HL-60 (cell line): ENCODE data around the gene INTS12.
"Not testable (repeated sequence)": the region's sequence is repeated elsewhere in the genome, so short reads cannot be mapped to it uniquely, and the experiment has no call there.

ENCODE experiments used
- DNase-seq, 2 experiments: peaks; one replicate each; pipeline ENCODE4 v3.0.0-alpha.2; 2010 to 2020; ENCODE audit warnings: low read depth in 1 of 2, low spot score in 1 of 2
- H3K27ac ChIP-seq: fragments of 250-450 bp; sonication (Bioruptor Pico); replicated peaks from 2 replicates; pipeline ENCODE4 v1.5.1; 2020; ENCODE audit warnings: mild to moderate bottlenecking, moderate library complexity
- H3K27me3 ChIP-seq: fragments of 250-450 bp; sonication (Bioruptor Pico); 2 replicates; pipeline ENCODE4 v1.5.1; 2021; ENCODE audit warnings: mild to moderate bottlenecking, moderate library complexity; ENCODE audit not compliant: insufficient read depth, poor library complexity, severe bottlenecking
- H3K4me3 ChIP-seq: replicated peaks from 2 replicates; pipeline ENCODE4 v1.5.1; 2011; ENCODE audit warnings: mild to moderate bottlenecking, control low read depth, low read length; ENCODE audit not compliant: insufficient read depth
- GABPA ChIP-seq: IDR thresholded peaks from 2 replicates; pipeline ENCODE4 v1.6.1; 2012; ENCODE audit warnings: low read depth
- POLR2AphosphoS5 ChIP-seq: IDR thresholded peaks from 2 replicates; pipeline ENCODE4 v1.6.1; 2012; ENCODE audit warnings: low read depth
- REST ChIP-seq: IDR thresholded peaks from 2 replicates; pipeline ENCODE4 v1.6.1; 2012; ENCODE audit warnings: low read depth; ENCODE audit not compliant: insufficient replicate concordance
- SPI1 ChIP-seq: IDR thresholded peaks from 2 replicates; pipeline ENCODE4 v1.6.1; 2012; ENCODE audit warnings: low read depth, mild to moderate bottlenecking, borderline replicate concordance
- TF ChIP-seq, protein P1 (sequence below): IDR thresholded peaks from one replicate; pipeline ENCODE4 v1.5.1; 2011; ENCODE audit warnings: low read length, control low read depth, inconsistent platforms; ENCODE audit not compliant: insufficient read depth

Gene INTS12

DNA sequence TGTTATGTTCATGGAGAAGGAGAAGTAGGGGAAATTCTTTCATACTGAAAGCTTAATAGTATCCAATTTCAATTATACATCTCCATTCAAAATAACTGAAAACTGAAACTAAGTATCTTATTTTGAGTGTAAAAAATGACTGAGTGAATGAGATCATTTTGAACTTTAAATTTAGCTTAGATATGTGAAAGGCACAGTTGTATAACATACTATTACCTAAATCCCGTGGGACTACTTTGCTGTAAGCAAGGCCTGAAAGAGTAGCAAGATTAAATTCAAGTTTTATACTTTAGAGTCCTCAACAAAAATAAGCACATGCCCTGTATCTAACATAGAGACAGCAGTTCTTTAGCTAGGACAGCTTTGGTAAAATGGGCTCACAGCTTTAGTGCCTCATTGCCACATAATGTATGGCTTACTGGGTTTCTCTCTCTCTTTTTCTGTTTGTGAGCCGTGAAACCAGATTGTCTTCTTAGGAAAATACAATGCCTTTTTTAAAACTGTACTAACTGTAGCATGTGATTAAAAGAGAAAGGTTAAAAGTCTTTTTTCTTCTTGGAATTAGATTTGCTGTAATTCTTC, 43.3 kb upstream of the INTS12 start:
- no peak for DNase-seq
- Histone ChIP-seq H3K4me3 (no peak overlapping the region), H3K27ac (no peak overlapping the region), H3K27me3 (no peaks in the 10 kb centered on the region)
- TF ChIP-seq SPI1 (no peak), REST (no peak)

DNA sequence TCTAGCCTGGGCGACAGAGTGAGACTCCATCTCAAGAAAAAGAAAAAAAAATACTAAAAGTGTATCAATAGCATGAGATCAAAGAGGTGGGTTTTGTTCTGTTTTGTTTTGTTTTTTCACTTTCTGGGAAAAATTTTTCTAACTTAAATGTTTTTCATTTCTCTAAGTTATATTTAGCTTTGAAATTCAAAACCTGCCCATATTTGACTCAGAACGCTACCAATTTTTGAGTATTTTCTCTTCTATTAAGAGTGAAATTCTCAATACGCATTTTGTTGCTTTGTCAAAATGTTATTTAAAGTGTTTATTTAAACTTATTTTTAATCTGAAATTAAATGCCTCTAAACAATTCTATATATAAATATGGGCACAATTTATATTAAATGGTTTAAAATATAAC, 39.7 kb upstream of the INTS12 start:
- TF ChIP-seq REST: no peak
- TF ChIP-seq SPI1: no peak
- TF ChIP-seq POLR2AphosphoS5: no peak
- TF ChIP-seq GABPA: no peak
- TF ChIP-seq, protein P1, sequence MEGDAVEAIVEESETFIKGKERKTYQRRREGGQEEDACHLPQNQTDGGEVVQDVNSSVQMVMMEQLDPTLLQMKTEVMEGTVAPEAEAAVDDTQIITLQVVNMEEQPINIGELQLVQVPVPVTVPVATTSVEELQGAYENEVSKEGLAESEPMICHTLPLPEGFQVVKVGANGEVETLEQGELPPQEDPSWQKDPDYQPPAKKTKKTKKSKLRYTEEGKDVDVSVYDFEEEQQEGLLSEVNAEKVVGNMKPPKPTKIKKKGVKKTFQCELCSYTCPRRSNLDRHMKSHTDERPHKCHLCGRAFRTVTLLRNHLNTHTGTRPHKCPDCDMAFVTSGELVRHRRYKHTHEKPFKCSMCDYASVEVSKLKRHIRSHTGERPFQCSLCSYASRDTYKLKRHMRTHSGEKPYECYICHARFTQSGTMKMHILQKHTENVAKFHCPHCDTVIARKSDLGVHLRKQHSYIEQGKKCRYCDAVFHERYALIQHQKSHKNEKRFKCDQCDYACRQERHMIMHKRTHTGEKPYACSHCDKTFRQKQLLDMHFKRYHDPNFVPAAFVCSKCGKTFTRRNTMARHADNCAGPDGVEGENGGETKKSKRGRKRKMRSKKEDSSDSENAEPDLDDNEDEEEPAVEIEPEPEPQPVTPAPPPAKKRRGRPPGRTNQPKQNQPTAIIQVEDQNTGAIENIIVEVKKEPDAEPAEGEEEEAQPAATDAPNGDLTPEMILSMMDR: no peak
- no peak for DNase-seq
- H3K27me3 ChIP-seq: no peaks in the 10 kb centered on the region
- H3K27ac ChIP-seq: no peak overlapping the region
- H3K4me3 ChIP-seq: no peak overlapping the region

DNA sequence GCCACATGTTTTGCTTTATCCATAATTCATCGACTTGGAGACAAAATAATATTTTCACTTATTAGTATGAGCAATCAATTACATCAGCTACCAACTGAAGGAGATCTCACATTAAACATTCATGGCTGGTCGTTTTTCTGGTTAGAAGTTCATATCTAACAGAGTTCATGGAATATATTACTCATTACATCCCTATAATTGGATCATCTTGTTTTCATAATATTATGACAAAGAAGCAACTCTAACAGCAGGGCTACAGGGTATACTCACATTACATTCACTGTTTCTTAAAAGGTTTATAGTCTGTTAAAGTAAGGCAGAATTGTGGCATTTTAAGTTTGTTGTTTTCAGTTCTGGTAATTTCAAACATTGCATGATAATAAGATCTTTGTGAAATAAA, 33.1 kb upstream of the INTS12 start:
- H3K27me3 ChIP-seq: no peaks in the 10 kb centered on the region
- no peak for DNase-seq
- H3K4me3 ChIP-seq: no peak overlapping the region
- TF ChIP-seq POLR2AphosphoS5 (no peak), GABPA (no peak), SPI1 (no peak), REST (no peak)
- TF ChIP-seq, protein P1: no peak
- H3K27ac ChIP-seq: no peak overlapping the region

DNA sequence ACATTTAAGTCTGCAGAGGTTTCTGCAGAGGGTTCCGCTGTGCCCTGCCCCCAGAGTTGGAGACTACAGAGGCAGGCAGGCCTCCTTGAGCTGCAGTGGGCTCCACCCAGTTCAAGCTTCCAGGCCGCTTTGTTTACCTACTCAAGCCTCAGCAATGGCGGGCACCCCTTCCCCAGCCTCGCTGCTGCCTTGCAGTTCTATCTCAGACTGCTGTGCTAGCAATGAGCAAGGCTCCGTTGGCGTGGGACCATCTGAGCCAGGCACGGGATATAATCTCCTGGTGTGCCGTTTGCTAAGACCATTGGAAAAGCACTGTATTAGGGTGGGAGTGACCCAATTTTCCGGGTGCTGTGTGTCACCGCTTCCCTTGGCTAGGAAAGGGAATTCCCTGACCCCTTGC, 26.7 kb upstream of the INTS12 start:
- not testable (repeated sequence) for H3K4me3 ChIP-seq, H3K27ac ChIP-seq, DNase-seq, H3K27me3 ChIP-seq

DNA sequence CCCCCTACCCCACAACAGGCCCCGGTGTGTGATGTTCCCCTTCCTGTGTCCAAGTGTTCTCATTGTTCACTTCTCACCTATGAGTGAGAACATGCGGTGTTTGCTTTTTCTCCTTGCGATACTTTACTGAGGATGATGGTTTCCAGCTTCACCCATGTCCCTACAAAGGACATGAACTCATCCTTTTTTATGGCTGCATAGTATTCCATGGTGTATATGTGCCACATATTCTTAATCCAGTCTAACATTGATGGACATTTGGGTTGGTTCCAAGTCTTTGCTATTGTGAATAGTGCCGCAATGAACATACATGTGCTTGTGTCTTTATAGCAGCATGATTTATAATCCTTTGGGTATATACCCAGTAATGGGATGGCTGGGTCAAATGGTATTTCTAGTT, 21.4 kb upstream of the INTS12 start:
- not testable (repeated sequence) for DNase-seq, H3K4me3 ChIP-seq, H3K27me3 ChIP-seq, H3K27ac ChIP-seq
